ENCODE measurements around the gene DEFB112. TPM values are rescaled to one million over a fixed set of nuclear protein-coding genes. Genes with fewer than 3 reads are reported as not detected.

DEFB112 gene
- total RNA-seq, 2 experiments from 2014 or later = not detected

GRCh38 chr6:50077385-50077784 is 27.7 kb upstream of the DEFB112 start:
- Histone ChIP-seq H3K4me3 (ENCODE audit: low read depth, low read length, poor library complexity, severe bottlenecking) (no peak overlapping the region), H3K4me1 (ENCODE audit: insufficient read depth, low read length, poor library complexity, severe bottlenecking) (no peaks in the 10 kb centered on the region), H2AFZ (ENCODE audit: low read length) (no peak overlapping the region), H3K4me2 (ENCODE audit: low read length) (no peak overlapping the region), H3K36me3 (ENCODE audit: insufficient read depth, low read length) (no peaks in the 10 kb centered on the region), H3K27ac (ENCODE audit: low read depth, low read length, poor library complexity, severe bottlenecking) (no peak overlapping the region), H3K79me2 (ENCODE audit: insufficient read depth, low read depth, low read length) (no peaks in the 10 kb centered on the region), H3K9me3 (ENCODE audit: low read length) (no peaks in the 10 kb centered on the region), H4K20me1 (ENCODE audit: insufficient read depth, low read length) (no peaks in the 10 kb centered on the region), H3K9me2 (ENCODE audit: insufficient read depth, low read length) (no peaks in the 10 kb centered on the region)
- POLR2A ChIA-PET = no interaction called here
- BruUV-seq (replicated peaks) = no TSS peak
- DNase-seq (ENCODE audit: low spot score) = no peak
- CTCF ChIA-PET (ENCODE audit: unreplicated experiment) = no interaction called here
- intact Hi-C loops (cut with micrococcal nuclease; ENCODE audit: unreplicated experiment) = no loop called here
- no peak for TF ChIP-seq CTCF (conservative IDR thresholded peaks at IDR 0.05; ENCODE audit: low read length)
- no peak for TF ChIP-seq EZH2phosphoT487 (IDR thresholded peaks at IDR 0.05; ENCODE audit: borderline replicate concordance, low read depth, low read length)

- Histone ChIP-seq H3K4me2 (ENCODE audit: low read length) (no peak overlapping the region), H3K4me1 (ENCODE audit: insufficient read depth, low read length, poor library complexity, severe bottlenecking) (no peaks in the 10 kb centered on the region), H3K9me3 (ENCODE audit: low read length) (no peaks in the 10 kb centered on the region), H3K79me2 (ENCODE audit: insufficient read depth, low read depth, low read length) (no peaks in the 10 kb centered on the region), H3K9me2 (ENCODE audit: insufficient read depth, low read length) (no peaks in the 10 kb centered on the region), H3K4me3 (ENCODE audit: low read depth, low read length, poor library complexity, severe bottlenecking) (no peak overlapping the region), H2AFZ (ENCODE audit: low read length) (no peak overlapping the region), H4K20me1 (ENCODE audit: insufficient read depth, low read length) (no peaks in the 10 kb centered on the region), H3K27ac (ENCODE audit: low read depth, low read length, poor library complexity, severe bottlenecking) (no peak overlapping the region), H3K36me3 (ENCODE audit: insufficient read depth, low read length) (no peaks in the 10 kb centered on the region)
- ChIA-PET POLR2A (interaction anchor here (0.6 kb wide), 1 partner anchor 378 kb away, joined by 3 read pairs; no protein-coding TSS in a partner anchor), CTCF (ENCODE audit: unreplicated experiment) (no interaction called here)
- no peak for DNase-seq (ENCODE audit: low spot score)
- TF ChIP-seq CTCF (conservative IDR thresholded peaks at IDR 0.05; ENCODE audit: low read length) = no peak
- TF ChIP-seq EZH2phosphoT487 (IDR thresholded peaks at IDR 0.05; ENCODE audit: borderline replicate concordance, low read depth, low read length) = no peak
- intact Hi-C loops (cut with micrococcal nuclease; ENCODE audit: unreplicated experiment) = no loop called here
- BruUV-seq (replicated peaks) = no TSS peak
Observed at GRCh38 chr6:50076431-50076830, 26.7 kb upstream of the DEFB112 start.

GRCh38 chr6:50071921-50072320 is 22.2 kb upstream of the DEFB112 start:
- Histone ChIP-seq H3K36me3 (ENCODE audit: insufficient read depth, low read length) (no peaks in the 10 kb centered on the region), H2AFZ (ENCODE audit: low read length) (no peak overlapping the region), H4K20me1 (ENCODE audit: insufficient read depth, low read length) (no peaks in the 10 kb centered on the region), H3K9me2 (ENCODE audit: insufficient read depth, low read length) (no peaks in the 10 kb centered on the region), H3K79me2 (ENCODE audit: insufficient read depth, low read depth, low read length) (no peaks in the 10 kb centered on the region), H3K4me3 (ENCODE audit: low read depth, low read length, poor library complexity, severe bottlenecking) (no peak overlapping the region), H3K4me2 (ENCODE audit: low read length) (no peak overlapping the region), H3K4me1 (ENCODE audit: insufficient read depth, low read length, poor library complexity, severe bottlenecking) (no peaks in the 10 kb centered on the region), H3K9me3 (ENCODE audit: low read length) (no peaks in the 10 kb centered on the region), H3K27ac (ENCODE audit: low read depth, low read length, poor library complexity, severe bottlenecking) (no peak overlapping the region)
- no peak for DNase-seq (ENCODE audit: low spot score)
- ChIA-PET POLR2A (no interaction called here), CTCF (ENCODE audit: unreplicated experiment) (no interaction called here)
- intact Hi-C loops (cut with micrococcal nuclease; ENCODE audit: unreplicated experiment) = no loop called here
- BruUV-seq (replicated peaks) = no TSS peak
- no peak for TF ChIP-seq EZH2phosphoT487 (IDR thresholded peaks at IDR 0.05; ENCODE audit: borderline replicate concordance, low read depth, low read length)
- TF ChIP-seq CTCF (conservative IDR thresholded peaks at IDR 0.05; ENCODE audit: low read length) = no peak
